Measurements from ENCODE around the gene KCTD10. TPM values are rescaled to one million over a fixed set of nuclear protein-coding genes. Genes with fewer than 3 reads are reported as not detected.

The KCTD10 gene
- total and polyA plus RNA-seq, 7 donors: 53.5 to 123 (median 82.8) TPM

DNA sequence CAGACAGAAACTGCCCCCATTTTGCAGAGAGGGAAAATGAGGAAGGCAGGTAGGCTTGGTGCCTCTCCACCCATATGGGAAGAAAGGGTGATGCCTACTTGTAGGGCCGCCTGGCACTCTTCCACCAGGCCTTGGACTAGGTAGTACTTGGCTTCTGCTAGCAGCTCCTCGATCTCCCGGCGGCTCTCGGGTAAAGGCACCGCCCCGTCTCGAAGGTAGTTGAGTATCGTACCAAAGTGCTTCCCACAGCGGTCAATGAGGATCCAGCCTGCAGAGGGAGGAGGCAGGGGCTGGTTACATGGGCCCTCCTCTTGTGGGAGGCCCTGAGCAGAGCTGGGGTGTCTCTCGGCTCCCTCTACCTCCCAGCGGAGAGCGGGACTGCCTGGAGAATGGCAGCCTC lies 16.6 kb downstream of the KCTD10 start:
- H3K4me3 ChIP-seq: no peak overlapping the region
- 93 to 95% methylated on average over 13 of the region's 13 CpGs for WGBS, 2 donors
- H3K4me1 ChIP-seq: peaks cover 0 to 100% (median 96%) of the 10 kb centered on the region in 4 donors
- peak overlapping the region; percentile 92 to 98 (median 96) for H3K27ac ChIP-seq
- DNase-seq: no peak
- H3K36me3 ChIP-seq: peaks cover 0 to 27% (median 20%) of the 10 kb centered on the region in 4 donors
- no peaks in the 10 kb centered on the region for H3K9me3 ChIP-seq
- no peak for TF ChIP-seq CTCF (IDR thresholded peaks at IDR 0.05)
- no peak for TF ChIP-seq POLR2AphosphoS5 (IDR thresholded peaks at IDR 0.05)
- TF ChIP-seq POLR2A (IDR thresholded peaks at IDR 0.05): no peak
- TF ChIP-seq EP300 (IDR thresholded peaks at IDR 0.05): no peak
- no peaks in the 10 kb centered on the region for H3K27me3 ChIP-seq
- intact Hi-C loops (cut with DNase I): loop anchor here (5.0 kb wide), 1 partner anchor 348 kb away; no protein-coding TSS in a partner anchor

GRCh38 chr12:109459247-109459646 lies 17.9 kb downstream of the KCTD10 start:
- intact Hi-C loops (cut with DNase I): no loop called here
- H3K4me1 ChIP-seq: peaks cover 0 to 98% (median 90%) of the 10 kb centered on the region in 4 donors
- no peak for DNase-seq
- no peak for TF ChIP-seq EP300 (IDR thresholded peaks at IDR 0.05)
- peak in 3 of 4 donors; percentile 7 to 29 (median 11) for TF ChIP-seq POLR2AphosphoS5 (IDR thresholded peaks at IDR 0.05)
- no peak for TF ChIP-seq POLR2A (IDR thresholded peaks at IDR 0.05)
- TF ChIP-seq CTCF (IDR thresholded peaks at IDR 0.05): no peak
- H3K4me3 ChIP-seq: no peak overlapping the region
- H3K36me3 ChIP-seq: peaks cover 0 to 40% (median 31%) of the 10 kb centered on the region in 4 donors
- H3K9me3 ChIP-seq: no peaks in the 10 kb centered on the region
- peak overlapping the region; percentile 92 to 98 (median 96) for H3K27ac ChIP-seq
- 79 to 84% methylated on average over 6 of the region's 6 CpGs for WGBS, 2 donors
- H3K27me3 ChIP-seq: no peaks in the 10 kb centered on the region

GRCh38 chr12:109458771-109459208 lies 18.3 kb downstream of the KCTD10 start:
- WGBS, 2 donors: 75 to 84% methylated on average over 6 of the region's 6 CpGs
- Histone ChIP-seq H3K27ac (peak overlapping the region; percentile 92 to 98 (median 96)), H3K36me3 (peaks cover 0 to 44% (median 34%) of the 10 kb centered on the region in 4 donors), H3K27me3 (no peaks in the 10 kb centered on the region), H3K4me3 (no peak overlapping the region), H3K9me3 (no peaks in the 10 kb centered on the region), H3K4me1 (peaks cover 0 to 96% (median 87%) of the 10 kb centered on the region in 4 donors)
- TF ChIP-seq EP300 (IDR thresholded peaks at IDR 0.05) (no peak), POLR2A (IDR thresholded peaks at IDR 0.05) (no peak), CTCF (IDR thresholded peaks at IDR 0.05) (no peak)
- DNase-seq: no peak
- intact Hi-C loops (cut with DNase I): no loop called here

DNA sequence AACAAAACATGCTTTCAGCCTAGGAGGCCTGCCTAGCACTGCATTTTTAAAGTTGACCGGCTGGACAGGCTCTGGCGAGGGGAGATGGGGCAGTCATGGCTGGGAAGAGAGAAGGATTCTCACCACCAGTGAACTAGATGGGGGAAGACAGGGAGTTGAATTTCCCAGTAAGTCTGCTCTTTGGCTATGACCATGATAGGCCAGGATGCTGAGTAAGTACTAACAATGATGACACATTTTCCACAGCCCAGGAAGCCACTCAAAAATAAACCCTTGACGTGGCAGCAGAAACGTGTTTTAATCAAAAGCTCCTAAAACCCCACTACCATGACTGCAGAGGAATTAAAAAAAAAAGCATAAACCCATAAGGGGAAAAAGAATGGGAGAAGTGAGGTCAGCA lies 19.0 kb downstream of the KCTD10 start:
- WGBS, 2 donors: 80 to 82% methylated on average over 4 of the region's 4 CpGs
- DNase-seq: no peak
- peaks cover 0 to 51% (median 42%) of the 10 kb centered on the region in 4 donors for H3K36me3 ChIP-seq
- intact Hi-C loops (cut with DNase I): no loop called here
- H3K9me3 ChIP-seq: no peaks in the 10 kb centered on the region
- H3K27me3 ChIP-seq: no peaks in the 10 kb centered on the region
- H3K4me3 ChIP-seq: no peak overlapping the region
- peaks cover 0 to 92% (median 82%) of the 10 kb centered on the region in 4 donors for H3K4me1 ChIP-seq
- H3K27ac ChIP-seq: peak overlapping the region; percentile 92 to 98 (median 96)
- TF ChIP-seq POLR2AphosphoS5 (IDR thresholded peaks at IDR 0.05): peak in 1 of 4 donors; percentile 35
- no peak for TF ChIP-seq CTCF (IDR thresholded peaks at IDR 0.05)

GRCh38 chr12:109455706-109456105 lies 21.4 kb downstream of the KCTD10 start:
- Histone ChIP-seq H3K4me1 (peaks cover 0 to 91% (median 81%) of the 10 kb centered on the region in 4 donors), H3K27ac (peak overlapping the region; percentile 92 to 98 (median 96)), H3K36me3 (peaks cover 6 to 75% (median 50%) of the 10 kb centered on the region in 4 donors), H3K4me3 (no peak overlapping the region), H3K9me3 (no peaks in the 10 kb centered on the region), H3K27me3 (no peaks in the 10 kb centered on the region)
- TF ChIP-seq POLR2AphosphoS5 (IDR thresholded peaks at IDR 0.05) (no peak), EP300 (IDR thresholded peaks at IDR 0.05) (no peak), POLR2A (IDR thresholded peaks at IDR 0.05) (no peak), CTCF (IDR thresholded peaks at IDR 0.05) (no peak)
- intact Hi-C loops (cut with DNase I): no loop called here
- DNase-seq: no peak
- 91 to 94% methylated on average over 1 of the region's 1 CpG for WGBS, 2 donors
